ENCODE measurements around the gene LETM1.

LETM1 gene

GRCh38 chr4:1804638-1805492 is 51.1 kb downstream of the LETM1 start:
- DNase-seq = no peak

DNA sequence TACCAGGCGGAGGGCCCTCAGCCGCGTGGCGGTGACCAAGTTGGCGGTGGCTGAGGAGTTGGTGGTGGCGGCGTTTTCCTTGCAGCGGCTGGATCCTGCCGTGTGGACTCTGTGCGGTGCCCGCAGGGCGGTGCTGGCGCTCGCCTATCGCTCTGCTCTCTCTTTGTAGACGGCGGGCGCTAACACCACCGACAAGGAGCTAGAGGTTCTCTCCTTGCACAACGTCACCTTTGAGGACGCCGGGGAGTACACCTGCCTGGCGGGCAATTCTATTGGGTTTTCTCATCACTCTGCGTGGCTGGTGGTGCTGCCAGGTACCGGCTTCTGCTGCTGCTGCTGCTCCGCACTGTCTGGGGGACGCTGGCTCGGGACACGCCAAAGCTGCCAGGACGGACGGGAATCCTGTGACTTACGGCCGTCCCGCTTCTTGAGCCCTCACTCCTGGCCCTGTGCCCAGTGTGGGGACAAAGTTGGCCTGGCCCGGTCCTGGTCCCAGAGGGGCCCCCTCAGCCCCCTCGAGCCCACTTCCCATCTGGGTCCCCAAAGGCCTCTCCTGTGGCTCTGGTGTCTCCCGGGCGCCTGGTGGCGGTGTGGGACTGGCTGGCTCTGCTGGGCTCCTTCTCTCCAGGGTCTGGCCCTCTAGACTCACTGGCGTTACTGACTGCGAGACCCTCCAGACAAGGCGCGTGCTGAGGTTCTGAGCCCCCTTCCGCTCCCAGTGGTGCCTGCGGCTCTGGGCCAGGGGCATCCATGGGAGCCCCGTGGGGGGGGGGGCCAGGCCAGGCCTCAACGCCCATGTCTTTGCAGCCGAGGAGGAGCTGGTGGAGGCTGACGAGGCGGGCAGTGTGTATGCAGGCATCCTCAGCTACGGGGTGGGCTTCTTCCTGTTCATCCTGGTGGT is 52.2 kb downstream of the LETM1 start:
- no peak for DNase-seq

GRCh38 chr4:1802720-1803522 is 53.0 kb downstream of the LETM1 start:
- DNase-seq = no peak

DNA sequence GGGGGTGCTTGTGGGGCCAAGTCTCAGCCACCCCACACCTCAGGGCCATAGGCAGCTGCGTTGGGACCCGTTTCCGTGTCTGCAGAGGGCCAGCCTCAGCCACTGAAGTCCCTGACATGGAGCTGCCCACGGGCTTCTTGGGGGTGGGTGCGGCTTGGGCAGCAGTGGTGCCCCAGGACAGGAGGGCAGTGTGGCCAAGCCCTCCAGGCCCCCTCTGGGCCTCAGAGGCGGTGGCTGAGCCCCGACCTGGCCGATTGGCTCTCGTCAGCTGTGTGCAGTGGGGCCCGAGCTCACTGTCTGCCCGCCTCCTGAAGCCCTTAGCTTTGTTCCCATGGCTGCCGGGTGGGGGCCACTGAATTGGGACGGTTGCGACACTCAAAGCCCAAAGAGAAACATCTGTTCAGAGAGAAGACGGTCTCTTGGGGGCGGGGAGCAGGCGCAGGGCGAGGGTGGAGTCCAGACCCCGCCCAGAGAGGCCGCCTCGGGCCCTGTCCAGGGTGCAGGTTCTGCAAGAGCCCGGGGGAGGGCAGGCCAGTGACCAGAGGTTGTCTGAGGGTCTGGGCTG is 53.7 kb downstream of the LETM1 start:
- peak; percentile 10 for DNase-seq

DNA sequence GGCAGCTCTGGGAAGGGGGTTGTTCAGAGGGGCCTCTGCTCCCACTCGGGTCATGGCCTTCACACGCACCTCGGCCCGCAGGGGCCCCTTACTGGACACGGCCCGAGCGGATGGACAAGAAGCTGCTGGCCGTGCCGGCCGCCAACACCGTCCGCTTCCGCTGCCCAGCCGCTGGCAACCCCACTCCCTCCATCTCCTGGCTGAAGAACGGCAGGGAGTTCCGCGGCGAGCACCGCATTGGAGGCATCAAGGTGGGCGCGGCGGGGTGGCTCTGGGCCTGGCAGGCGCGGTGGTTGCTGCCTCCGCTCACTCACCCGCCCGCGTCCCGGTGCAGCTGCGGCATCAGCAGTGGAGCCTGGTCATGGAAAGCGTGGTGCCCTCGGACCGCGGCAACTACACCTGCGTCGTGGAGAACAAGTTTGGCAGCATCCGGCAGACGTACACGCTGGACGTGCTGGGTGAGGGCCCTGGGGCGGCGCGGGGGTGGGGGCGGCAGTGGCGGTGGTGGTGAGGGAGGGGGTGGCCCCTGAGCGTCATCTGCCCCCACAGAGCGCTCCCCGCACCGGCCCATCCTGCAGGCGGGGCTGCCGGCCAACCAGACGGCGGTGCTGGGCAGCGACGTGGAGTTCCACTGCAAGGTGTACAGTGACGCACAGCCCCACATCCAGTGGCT is 54.5 kb downstream of the LETM1 start:
- no peak for DNase-seq

GRCh38 chr4:1800805-1801204 is 55.2 kb downstream of the LETM1 start:
- DNase-seq = no peak

- DNase-seq = no peak
Observed at GRCh38 chr4:1799387-1800375, 56.3 kb downstream of the LETM1 start.

- DNase-seq = no peak
Observed at GRCh38 chr4:1798580-1799386, 57.2 kb downstream of the LETM1 start.

DNA sequence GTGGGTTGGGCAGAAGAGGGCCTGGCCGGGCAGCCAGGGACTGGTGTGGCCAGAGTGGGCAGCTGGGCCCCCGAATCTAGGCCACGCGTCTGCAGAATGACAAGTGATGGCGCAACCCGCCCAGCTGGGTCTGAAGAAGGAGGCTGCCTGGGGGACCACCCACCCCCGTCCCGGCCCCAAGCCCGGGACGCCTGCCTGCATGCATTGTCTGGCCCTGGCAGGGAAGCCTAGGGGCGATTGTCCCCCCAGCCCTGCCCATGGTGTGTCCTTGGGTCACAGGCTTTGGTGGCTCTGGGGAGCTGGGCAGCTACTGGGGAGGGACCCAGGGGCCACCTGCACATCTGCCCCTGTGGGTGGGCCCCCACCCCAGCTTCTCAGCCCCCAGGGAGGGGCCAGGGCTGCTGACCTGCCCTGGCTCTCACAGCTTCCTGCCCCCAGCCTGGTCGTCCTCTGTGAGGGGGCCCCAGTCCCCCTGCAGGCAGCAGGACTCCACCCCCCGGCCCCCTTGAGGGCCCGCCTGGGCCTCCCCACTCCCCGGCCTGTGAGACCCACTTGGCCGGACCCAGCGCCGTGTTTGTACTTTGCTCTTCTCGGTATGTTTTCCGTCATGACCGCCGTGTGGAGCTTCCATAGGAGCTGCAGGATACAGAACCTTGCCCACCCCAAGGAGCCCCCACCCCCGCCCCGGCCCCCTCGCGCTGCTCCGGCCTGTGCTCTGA is 57.9 kb downstream of the LETM1 start:
- no peak for DNase-seq

DNA sequence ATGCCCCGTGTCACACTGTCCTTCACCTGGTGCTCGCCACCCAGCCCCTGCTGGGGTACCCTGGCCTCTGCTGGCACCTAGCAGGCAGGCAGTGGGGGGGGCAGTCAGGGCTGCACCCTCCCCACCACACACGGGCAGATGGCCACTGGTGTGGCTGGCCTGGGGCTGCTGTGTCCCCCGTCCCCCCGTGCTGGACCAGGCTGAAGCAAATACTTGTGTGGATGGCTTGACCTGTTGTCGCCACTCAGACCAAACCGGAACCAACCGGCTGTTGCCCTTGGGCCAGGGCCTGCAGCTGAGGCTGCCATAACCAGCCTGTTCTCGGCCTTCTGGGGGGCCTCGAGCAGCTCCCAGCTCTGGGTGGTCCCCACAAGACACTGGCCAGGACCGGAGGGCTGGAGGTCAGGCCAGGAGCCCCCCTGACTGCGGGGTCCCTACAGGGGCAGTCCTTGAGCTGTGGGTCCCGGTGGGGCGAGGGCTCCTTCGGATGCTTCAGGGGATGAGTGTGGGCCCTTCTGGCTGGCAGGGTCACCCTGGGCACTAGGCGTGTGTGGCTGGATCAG is 58.6 kb downstream of the LETM1 start:
- no peak for DNase-seq

DNA sequence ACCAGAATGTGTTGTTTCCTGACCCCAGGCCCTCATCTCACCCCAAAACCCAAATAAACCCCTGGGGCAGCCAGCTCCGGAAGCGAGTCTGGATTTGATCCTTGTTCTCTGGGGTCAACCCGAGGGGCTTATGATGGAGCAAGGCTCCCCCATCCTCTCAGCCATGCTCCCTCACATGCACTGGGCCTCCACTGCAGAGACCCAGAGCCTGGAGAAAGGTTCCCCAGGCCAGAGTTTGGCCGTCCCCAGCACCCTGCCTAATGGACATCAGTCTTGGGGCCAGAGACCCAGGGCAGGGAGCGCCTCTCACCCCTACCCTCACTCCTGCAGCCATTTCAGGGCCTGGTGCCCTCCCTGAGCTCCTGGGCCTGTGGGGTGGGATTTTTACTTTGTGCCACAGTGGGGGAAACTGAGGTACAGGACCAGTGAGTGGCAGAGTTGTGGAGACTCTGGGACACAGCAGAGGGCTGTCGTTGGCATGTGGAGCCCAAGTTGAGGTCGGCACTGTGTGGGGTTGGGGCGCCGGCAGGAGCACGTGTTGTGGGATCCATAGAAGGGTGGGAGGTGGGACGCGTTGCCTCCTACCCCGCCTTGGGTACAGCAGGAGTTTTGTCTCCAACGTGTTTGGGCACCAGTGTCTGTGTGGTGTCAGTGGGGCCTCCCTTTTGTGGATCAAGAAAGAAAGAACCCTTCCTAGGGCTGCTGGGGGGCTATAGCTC is 59.3 kb downstream of the LETM1 start:
- no peak for DNase-seq

DNA sequence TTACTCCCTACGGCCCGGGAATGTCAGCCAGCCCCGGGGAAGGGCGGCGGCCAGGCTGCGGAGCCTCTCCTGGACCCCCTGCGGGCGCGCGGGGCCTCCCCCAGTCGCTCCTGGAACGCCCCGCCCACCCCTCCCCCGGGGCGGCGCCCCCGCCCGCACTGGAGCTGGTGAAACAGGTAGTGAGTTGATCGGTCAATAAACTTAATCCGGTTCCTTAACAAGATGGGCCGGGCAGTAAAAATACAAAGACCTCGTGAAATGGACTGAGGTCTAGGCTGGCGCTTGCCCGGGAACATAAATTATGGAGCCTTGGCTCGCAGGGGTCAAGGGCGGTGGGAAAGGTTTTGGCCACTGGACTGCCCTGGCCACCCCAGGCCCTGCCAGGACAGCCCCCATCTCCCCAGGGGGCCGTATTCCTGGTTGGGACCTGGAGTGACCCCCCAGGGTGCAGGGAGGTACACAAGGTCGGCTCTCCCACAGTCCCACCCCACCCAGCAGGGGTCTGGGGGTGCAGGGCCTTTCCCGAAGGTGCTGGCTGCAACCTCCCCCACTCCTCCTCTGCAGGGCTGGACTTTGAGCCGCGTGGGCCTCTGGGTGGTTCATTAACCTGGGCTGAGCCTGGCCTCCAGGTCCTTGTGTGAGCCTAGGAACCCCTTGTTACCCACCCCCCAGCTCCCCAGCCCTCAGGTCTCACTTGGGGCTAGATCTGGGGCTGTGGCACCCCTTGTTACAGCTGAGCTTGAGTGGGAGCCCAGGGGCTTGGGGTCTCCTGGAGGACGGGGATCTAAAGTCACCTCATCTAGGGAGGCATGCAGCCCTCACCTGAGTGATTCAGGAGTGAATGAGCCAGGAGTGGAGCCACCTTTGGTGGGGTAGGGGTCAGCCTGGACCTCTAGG is 60.4 kb downstream of the LETM1 start:
- no peak for DNase-seq

- no peak for DNase-seq
Observed at GRCh38 chr4:1794809-1795298, 61.1 kb downstream of the LETM1 start.

DNA sequence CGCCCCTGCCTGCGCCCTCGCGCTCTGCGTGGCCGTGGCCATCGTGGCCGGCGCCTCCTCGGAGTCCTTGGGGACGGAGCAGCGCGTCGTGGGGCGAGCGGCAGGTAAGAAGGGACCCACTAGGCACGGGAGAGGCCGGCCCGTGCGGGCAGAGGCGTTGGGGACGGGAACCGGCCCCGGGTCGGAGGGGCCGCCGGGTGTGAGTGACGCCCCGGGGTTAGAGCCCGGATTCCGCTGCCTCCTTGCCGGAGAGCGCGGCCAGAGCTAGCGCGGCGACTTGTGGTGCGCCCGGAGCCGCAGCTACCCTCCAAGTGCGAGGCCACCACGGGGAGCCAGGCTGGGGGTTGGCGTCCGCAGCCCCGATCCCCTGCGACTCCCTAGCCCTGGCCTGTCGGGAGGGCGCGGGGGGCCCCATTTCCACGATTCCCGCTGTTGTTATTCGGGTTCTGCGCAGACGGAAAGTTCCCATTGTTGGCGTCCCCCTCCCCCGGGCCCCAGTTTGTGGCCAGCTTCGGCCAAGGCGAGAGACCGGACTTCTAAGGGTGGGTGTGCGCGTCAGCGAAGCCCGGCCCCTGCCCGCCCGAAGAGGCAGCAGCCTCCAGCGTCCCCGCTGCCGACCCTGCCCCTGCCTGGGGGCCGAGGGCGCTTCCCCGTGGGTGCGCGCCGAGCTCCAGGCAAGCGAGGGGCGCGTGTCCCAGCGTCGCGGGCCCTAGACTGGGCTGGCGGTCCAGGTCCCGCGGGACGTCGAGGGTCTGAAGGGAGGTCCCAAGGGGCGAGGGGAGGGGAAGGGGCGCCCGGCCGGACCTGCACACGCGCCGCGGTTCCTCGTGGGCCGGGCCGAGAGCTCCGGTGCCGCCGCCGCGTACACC is 61.8 kb downstream of the LETM1 start:
- no peak for DNase-seq

GRCh38 chr4:1793496-1793840 is 62.5 kb downstream of the LETM1 start:
- DNase-seq = peak; percentile 42

Data from fibroblast of skin of right biceps (primary cell).